NT2/D1 (cell line): Measurements from ENCODE around the gene GBX1.

Experiments used
- SUZ12 ChIP-seq: IDR thresholded peaks from 2 replicates; pipeline ENCODE4 v1.6.1; 2011; ENCODE audit not compliant: insufficient read length, insufficient read depth; ENCODE audit errors: extremely low read depth
- YY1 ChIP-seq: IDR thresholded peaks from 2 replicates; pipeline ENCODE4 v1.6.1; 2011; ENCODE audit not compliant: insufficient read length, insufficient read depth
- ZNF274 ChIP-seq: IDR thresholded peaks from 2 replicates; pipeline ENCODE4 v1.6.1; 2011; ENCODE audit warnings: mild to moderate bottlenecking, low read depth, low read length

DNA sequence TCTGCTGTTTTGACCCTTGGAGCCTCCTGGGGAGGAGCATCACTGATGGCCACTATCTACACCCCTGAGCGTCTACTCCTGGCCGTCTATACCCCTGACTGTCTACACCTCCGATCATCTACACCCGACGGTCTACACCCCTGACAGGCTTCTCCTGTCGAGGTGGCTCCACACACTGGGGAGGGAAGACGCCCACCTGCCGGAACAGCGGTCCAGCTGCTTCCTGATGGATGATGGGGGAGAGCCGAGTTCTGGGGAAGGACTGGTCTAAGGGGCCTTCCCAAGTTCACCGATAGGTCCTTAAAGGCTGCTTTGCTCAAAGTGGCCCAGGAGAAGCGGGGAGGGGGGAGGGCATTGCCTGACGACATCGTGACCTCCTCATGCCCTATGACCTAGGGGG, 39.4 kb downstream of the GBX1 start:
- TF ChIP-seq ZNF274 = no peak
- no peak for TF ChIP-seq YY1
- TF ChIP-seq SUZ12 = no peak
